Measurements from ENCODE around the gene SCGB3A1. TPM values are rescaled to one million over a fixed set of nuclear protein-coding genes. Genes with fewer than 3 reads are reported as not detected.

SCGB3A1 gene
- total RNA-seq, 1 donor, result not detected

DNA sequence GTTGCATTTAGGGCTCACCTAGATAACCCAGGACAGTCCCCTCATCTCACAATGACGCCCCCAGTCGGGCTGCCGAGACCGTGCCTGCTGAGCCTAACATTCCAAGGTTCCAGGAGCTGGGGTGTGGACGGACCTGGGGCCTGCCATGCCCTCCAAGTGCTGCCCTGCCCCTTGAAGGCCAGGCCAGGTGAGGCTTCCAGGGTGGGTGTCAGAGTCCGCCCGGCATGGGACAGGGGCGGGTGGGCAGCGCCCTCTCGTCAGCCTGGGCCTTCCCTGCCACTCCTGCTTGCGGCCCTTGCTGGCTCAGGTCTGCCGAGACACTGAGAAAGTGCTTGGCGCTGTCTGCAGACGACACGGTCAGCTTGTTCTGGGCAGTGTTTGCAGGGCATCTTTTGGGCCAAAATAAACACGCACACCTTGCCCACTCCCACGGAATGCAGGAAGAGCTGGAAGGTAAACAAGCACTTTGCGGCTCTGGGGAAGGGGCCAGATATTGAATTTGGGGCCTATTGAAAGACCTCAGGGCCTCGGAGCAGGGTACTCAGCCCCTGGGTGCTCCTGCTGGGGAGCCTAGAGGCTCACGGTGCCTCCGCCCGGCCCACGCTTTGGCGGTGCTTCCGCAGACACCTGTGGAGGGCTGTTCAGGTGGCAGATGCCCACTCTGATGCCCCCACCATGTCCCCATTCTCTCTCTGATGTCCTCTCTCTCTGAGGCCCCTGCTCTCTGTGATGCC is 4.2 kb upstream of the SCGB3A1 start:
- DNase-seq (ENCODE audit: low read depth), result no peak
- no peak overlapping the region for H3K4me3 ChIP-seq (ENCODE audit: low read depth, low read length)
- TF ChIP-seq, protein P1, sequence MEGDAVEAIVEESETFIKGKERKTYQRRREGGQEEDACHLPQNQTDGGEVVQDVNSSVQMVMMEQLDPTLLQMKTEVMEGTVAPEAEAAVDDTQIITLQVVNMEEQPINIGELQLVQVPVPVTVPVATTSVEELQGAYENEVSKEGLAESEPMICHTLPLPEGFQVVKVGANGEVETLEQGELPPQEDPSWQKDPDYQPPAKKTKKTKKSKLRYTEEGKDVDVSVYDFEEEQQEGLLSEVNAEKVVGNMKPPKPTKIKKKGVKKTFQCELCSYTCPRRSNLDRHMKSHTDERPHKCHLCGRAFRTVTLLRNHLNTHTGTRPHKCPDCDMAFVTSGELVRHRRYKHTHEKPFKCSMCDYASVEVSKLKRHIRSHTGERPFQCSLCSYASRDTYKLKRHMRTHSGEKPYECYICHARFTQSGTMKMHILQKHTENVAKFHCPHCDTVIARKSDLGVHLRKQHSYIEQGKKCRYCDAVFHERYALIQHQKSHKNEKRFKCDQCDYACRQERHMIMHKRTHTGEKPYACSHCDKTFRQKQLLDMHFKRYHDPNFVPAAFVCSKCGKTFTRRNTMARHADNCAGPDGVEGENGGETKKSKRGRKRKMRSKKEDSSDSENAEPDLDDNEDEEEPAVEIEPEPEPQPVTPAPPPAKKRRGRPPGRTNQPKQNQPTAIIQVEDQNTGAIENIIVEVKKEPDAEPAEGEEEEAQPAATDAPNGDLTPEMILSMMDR (IDR thresholded peaks at IDR 0.05; ENCODE audit: insufficient read depth, low read length), result no peak

DNA sequence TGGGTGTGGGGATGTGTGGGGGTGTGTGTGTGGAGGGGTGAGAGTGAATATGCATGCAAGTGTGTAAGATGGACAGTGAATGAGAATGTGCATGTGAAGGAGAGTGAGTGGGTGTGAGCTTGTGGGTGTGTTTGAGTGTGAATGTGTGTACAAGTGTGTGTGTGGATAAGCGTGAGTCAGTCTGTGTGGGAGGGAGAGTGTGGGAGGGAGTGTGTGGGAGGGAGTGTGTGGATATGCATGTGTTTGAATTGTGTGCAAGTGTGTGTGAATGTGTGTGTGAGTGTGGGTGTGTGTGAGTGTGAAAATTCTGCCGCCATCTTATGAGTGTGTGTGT is 3.7 kb upstream of the SCGB3A1 start:
- TF ChIP-seq, protein P1 (IDR thresholded peaks at IDR 0.05; ENCODE audit: insufficient read depth, low read length), result no peak
- DNase-seq (ENCODE audit: low read depth), result no peak
- no peak overlapping the region for H3K4me3 ChIP-seq (ENCODE audit: low read depth, low read length)

DNA sequence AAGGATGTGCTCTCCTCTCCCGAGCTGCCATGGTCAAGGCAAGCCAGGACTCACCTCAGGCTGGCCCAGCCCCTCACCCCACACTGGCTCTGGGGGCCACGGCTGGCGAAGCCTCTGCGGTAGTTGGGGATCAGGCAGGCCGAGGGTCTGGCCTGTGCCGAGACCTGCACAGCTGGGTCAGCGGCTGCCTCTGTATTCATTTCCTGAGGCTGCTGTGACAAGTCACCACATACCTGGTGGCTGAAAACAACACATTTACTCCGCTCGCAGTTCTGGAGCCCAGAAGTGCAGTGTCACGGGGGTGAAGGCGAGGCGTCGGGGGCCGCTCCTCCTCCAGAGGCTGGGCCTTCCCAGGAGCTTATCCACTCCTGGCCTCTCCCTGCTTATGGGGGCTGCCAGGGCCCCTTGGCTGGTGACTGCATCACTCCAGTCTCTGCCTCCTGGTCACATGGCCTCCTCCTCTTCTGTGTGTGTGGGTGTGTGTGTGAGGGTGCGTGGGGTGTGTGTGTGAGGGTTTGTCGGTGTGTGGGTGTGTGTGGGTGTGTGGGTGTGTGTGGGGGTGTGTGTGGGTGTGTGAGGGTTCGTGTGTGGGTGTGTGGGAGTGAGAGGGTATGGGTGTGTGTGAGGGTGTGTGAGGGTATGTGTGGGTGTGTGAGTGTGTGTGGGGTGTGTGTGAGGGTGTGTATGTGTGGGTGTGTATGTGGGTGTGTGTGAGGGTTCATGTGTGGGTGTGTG is 3.2 kb upstream of the SCGB3A1 start:
- no peak for DNase-seq (ENCODE audit: low read depth)
- H3K4me3 ChIP-seq (ENCODE audit: low read depth, low read length), result no peak overlapping the region
- TF ChIP-seq, protein P1 (IDR thresholded peaks at IDR 0.05; ENCODE audit: insufficient read depth, low read length), result no peak

DNA sequence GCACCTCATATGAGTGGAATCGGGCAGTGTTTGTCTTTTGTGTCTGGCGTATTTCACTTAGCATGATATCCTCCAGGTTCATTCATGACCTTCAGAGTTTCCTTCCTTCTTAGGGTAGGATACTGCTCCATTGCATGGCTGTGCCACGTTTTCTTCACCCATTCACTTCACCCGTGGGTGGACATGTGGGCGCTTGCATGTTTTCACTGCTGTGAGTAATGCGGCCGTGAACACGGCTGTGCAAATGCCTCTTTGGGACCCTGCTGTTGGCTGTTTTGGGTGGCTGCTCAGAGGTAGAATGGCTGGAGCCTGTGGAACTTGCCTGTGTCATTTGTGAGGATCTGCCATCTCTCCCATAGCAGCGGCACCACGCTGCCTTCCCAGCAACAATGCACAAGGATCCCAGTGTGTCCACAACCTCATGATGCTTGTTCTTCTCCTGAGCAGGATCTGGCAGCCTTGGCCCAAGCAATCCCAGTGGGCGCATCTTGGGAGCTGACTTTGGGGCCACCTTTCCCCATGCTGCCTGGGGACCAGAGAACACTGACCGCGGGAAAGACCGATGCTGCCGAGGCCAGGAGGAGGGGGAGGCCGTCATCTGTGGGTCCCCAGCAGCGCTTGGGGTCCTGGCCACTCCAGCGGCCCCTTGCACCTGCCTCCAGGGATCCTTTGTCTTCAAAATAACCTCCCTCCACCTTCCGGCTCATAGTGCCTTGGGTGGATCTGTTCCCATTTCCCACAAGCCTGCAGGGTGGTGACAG is 2.3 kb upstream of the SCGB3A1 start:
- no peak overlapping the region for H3K4me3 ChIP-seq (ENCODE audit: low read depth, low read length)
- TF ChIP-seq, protein P1 (IDR thresholded peaks at IDR 0.05; ENCODE audit: insufficient read depth, low read length), result no peak
- DNase-seq (ENCODE audit: low read depth), result no peak

DNA sequence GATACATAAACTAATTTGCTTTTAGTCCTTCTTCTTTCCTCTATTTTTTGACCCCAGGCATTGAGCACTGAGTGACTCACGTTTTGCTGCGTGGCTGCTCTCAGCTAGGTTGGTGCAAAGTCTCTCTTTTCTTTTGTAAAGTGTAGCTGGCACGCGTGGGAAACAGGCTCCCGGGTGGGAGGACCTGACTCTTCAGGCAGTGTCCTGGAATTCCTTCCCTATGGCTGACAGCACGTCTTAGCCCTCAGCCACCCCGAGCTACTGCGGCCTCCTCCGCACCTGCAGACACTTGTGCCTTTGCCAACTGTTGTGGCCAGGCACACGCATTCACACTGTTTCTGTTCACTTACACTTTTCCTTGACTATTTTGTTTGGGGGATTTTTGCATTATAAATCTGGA is 877 bp upstream of the SCGB3A1 start:
- TF ChIP-seq, protein P1 (IDR thresholded peaks at IDR 0.05; ENCODE audit: insufficient read depth, low read length), result no peak
- no peak overlapping the region for H3K4me3 ChIP-seq (ENCODE audit: low read depth, low read length)
- no peak for DNase-seq (ENCODE audit: low read depth)

DNA sequence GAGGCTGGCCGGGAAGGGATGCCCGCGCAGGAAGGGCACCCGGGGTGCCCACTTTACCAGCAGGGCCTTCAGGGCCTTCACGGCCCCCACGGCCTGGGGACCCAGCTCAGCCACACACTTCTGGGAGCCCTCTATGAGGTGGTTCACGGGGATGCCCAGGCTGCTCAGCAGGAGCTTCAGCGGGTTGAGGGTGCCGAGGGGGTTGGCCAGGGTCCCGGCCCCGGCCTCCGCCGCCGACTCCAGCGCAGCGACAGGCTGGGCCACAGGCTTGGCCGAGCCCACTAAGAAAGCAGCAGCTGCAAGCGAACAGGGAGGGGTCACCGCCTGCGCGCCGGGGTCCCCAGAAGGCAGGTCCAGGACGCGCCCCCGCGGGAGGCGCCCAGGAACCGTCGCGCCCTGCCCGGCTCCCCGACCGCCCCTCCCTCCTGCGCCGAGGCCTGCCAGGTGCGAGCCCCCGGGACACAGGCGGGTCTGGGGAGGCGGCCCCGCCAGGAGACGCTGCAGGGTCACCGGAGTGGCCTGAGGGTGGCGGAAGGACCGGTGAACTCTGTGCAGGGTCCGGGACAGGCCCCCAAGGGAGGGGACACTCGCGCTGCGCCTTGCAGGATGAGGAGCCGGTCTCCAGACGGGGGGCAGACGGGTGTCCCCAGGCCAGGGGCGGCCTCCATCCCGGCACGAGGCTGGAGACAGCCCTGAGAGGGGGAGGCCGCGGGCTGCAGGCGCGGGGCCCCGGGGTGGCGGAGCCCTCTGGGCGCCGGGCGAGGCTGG is 572 bp downstream of the SCGB3A1 start:
- TF ChIP-seq, protein P1 (IDR thresholded peaks at IDR 0.05; ENCODE audit: insufficient read depth, low read length), result no peak
- H3K4me3 ChIP-seq (ENCODE audit: low read depth, low read length), result no peak overlapping the region
- no peak for DNase-seq (ENCODE audit: low read depth)

Data from fibroblast of the aortic adventitia (primary cell).